ENCODE data around the gene LRRC27. TPM values are rescaled to one million over a fixed set of nuclear protein-coding genes. Genes with fewer than 3 reads are reported as not detected.

The LRRC27 gene
- total RNA-seq, 2 experiments from 2014 or later: 13.0 to 17.3 TPM

DNA sequence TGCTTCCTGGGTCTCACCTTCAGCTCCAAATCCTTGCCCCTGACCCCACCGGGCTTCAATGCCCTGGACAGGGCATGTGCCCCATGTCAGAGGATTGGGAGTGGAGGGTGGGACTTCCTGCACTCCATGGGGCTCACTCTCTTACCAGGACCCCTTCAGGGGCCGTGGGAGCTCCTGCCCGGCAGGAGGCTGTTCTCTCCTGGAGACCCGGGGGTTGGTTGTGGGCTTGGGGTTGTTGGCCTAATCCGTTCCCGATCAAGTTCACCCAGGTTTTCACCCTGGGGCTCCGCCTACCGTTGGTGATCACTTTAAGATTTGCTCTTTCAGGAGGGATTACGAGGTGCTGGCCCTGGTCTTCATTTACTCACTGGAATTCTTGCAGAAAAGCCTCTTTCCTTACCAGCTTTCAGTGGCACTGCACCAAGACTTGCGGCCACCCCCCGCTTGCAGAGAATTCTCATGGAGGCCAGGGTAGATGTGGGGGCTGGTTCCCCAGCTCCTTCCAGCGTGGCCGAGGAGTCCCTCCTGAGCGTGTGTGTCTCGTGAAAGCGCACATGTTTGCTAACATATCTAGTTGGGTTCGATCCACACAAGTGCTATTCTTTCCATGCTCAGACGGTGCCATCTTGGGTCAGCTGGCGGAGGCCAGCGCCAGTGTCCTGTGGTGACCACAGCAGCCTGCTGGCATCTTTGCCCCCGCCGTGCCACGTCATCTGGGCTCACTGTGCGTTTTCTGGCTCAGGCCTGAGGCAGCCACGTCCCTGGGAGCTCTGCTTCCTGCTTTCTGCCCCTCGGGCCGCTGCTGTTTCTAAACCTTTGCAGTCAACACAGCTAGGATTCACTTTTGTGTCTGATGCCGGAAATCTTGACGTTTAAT lies 80.6 kb downstream of the LRRC27 start:
- H3K79me2 ChIP-seq (ENCODE audit: insufficient read depth, low read depth, low read length): no peaks in the 10 kb centered on the region
- intact Hi-C loops (cut with micrococcal nuclease; ENCODE audit: unreplicated experiment): no loop called here
- H2AFZ ChIP-seq (ENCODE audit: low read length): no peak overlapping the region
- CTCF ChIA-PET (ENCODE audit: unreplicated experiment): no interaction called here
- no peak overlapping the region for H3K27ac ChIP-seq (ENCODE audit: low read depth, low read length, poor library complexity, severe bottlenecking)
- no peaks in the 10 kb centered on the region for H4K20me1 ChIP-seq (ENCODE audit: insufficient read depth, low read length)
- POLR2A ChIA-PET: interaction anchor here (1.1 kb wide), 1 partner anchor 27 kb away, joined by 3 read pairs; no protein-coding TSS in a partner anchor
- peaks cover 7% of the 10 kb centered on the region for H3K4me1 ChIP-seq (ENCODE audit: insufficient read depth, low read length, poor library complexity, severe bottlenecking)
- no TSS peak for BruUV-seq (replicated peaks)
- TF ChIP-seq, protein P1, sequence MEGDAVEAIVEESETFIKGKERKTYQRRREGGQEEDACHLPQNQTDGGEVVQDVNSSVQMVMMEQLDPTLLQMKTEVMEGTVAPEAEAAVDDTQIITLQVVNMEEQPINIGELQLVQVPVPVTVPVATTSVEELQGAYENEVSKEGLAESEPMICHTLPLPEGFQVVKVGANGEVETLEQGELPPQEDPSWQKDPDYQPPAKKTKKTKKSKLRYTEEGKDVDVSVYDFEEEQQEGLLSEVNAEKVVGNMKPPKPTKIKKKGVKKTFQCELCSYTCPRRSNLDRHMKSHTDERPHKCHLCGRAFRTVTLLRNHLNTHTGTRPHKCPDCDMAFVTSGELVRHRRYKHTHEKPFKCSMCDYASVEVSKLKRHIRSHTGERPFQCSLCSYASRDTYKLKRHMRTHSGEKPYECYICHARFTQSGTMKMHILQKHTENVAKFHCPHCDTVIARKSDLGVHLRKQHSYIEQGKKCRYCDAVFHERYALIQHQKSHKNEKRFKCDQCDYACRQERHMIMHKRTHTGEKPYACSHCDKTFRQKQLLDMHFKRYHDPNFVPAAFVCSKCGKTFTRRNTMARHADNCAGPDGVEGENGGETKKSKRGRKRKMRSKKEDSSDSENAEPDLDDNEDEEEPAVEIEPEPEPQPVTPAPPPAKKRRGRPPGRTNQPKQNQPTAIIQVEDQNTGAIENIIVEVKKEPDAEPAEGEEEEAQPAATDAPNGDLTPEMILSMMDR (conservative IDR thresholded peaks at IDR 0.05; ENCODE audit: low read length): no peak
- TF ChIP-seq EZH2phosphoT487 (IDR thresholded peaks at IDR 0.05; ENCODE audit: borderline replicate concordance, low read depth, low read length): no peak
- H3K9me2 ChIP-seq (ENCODE audit: insufficient read depth, low read length): no peaks in the 10 kb centered on the region
- no peaks in the 10 kb centered on the region for H3K36me3 ChIP-seq (ENCODE audit: insufficient read depth, low read length)
- H3K4me2 ChIP-seq (ENCODE audit: low read length): no peak overlapping the region
- no peaks in the 10 kb centered on the region for H3K9me3 ChIP-seq (ENCODE audit: low read length)
- DNase-seq (ENCODE audit: low spot score): no peak
- H3K4me3 ChIP-seq (ENCODE audit: low read depth, low read length, poor library complexity, severe bottlenecking): no peak overlapping the region

DNA sequence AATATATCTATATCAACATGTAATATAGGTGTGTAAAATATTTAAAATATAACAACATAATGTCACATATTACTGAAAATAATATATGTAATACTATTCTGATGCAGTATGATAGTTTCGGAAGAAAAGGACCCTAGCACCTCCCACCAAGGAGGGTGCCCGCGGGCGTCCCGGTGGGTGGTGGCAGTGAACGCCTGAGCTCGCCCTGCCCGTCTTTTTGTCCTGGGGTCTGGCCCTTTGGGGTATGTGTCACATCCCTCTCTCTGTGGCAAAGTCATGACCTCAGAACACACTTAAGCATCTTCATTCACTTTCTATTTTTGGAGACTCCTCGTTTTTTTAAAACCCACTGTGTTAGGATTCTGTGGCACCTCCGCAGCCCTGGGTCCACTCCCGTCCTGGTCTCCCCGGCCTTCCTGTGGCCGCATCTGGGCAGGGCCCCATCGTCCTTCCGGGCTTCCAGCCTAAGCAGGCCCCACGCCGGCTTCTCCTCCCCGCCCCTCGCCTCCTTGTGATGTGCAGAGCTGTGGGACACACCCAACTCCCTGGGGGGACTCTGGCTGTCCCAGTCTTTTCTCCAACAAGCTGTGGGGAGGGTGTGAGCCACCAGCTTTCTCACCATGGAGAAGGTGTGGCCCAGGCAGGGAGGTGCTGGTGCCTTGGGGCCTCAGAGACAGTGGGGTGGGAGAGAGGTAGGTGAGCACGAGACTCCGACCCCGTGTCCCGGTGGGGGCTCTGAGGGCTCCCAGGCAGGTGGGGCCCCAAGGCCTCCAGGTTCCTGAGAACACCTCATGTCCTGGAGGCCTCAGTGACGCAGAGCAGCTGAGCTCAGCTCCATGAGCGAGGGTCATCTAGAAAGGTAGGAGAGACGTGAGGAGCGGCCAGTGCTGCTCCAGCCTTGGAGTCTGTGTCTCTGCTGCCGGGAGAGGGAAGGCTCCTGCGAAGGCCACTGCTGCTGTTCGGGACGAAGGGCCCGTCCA lies 81.5 kb downstream of the LRRC27 start:
- Histone ChIP-seq H3K9me3 (ENCODE audit: low read length) (no peaks in the 10 kb centered on the region), H3K4me3 (ENCODE audit: low read depth, low read length, poor library complexity, severe bottlenecking) (no peak overlapping the region), H3K4me2 (ENCODE audit: low read length) (no peak overlapping the region), H3K4me1 (ENCODE audit: insufficient read depth, low read length, poor library complexity, severe bottlenecking) (peaks cover 6% of the 10 kb centered on the region), H3K9me2 (ENCODE audit: insufficient read depth, low read length) (no peaks in the 10 kb centered on the region), H3K27ac (ENCODE audit: low read depth, low read length, poor library complexity, severe bottlenecking) (no peak overlapping the region), H2AFZ (ENCODE audit: low read length) (no peak overlapping the region), H3K36me3 (ENCODE audit: insufficient read depth, low read length) (no peaks in the 10 kb centered on the region), H4K20me1 (ENCODE audit: insufficient read depth, low read length) (no peaks in the 10 kb centered on the region), H3K79me2 (ENCODE audit: insufficient read depth, low read depth, low read length) (no peaks in the 10 kb centered on the region)
- ChIA-PET CTCF (ENCODE audit: unreplicated experiment) (no interaction called here), POLR2A (interaction anchor here (1.1 kb wide), 1 partner anchor 26 kb away, joined by 3 read pairs; no protein-coding TSS in a partner anchor)
- DNase-seq (ENCODE audit: low spot score): no peak
- BruUV-seq (replicated peaks): no TSS peak
- intact Hi-C loops (cut with micrococcal nuclease; ENCODE audit: unreplicated experiment): no loop called here
- no peak for TF ChIP-seq EZH2phosphoT487 (IDR thresholded peaks at IDR 0.05; ENCODE audit: borderline replicate concordance, low read depth, low read length)
- TF ChIP-seq, protein P1 (conservative IDR thresholded peaks at IDR 0.05; ENCODE audit: low read length): no peak
